GM23338 (cell line): Measurements from ENCODE around the gene ENPEP. TPM values are rescaled to one million over a fixed set of nuclear protein-coding genes. Genes with fewer than 3 reads are reported as not detected.

Experiments used
- ATAC-seq: fragments of 200-7000 bp; cut with Tn5 transposase; 3 replicates; pipeline ENCODE4 v1.9.1; 2020
- DNase-seq: peaks from one replicate; pipeline ENCODE4 v3.0.0-alpha.2; 2015; ENCODE audit warnings: low spot score
- H2AFZ ChIP-seq: fragments of 200-600 bp; sonication (generic); 2 replicates; pipeline ENCODE4 v1.8.0; 2016; ENCODE audit warnings: antibody characterized with exemption, mild to moderate bottlenecking, moderate library complexity
- H3F3A ChIP-seq: fragments of 200-600 bp; sonication (generic); replicated peaks from 2 replicates; pipeline ENCODE4 v1.8.0; 2017; ENCODE audit warnings: antibody characterized with exemption, mixed run types, low read depth
- H3K27ac ChIP-seq: fragments of 200-600 bp; sonication (generic); 2 replicates; pipeline ENCODE4 v1.6.1; 2016; ENCODE audit warnings: low read depth
- H3K27me3 ChIP-seq: fragments of 200-600 bp; sonication (generic); 2 replicates; pipeline ENCODE4 v1.8.0; 2016; ENCODE audit warnings: mild to moderate bottlenecking, mixed run types, moderate library complexity; ENCODE audit not compliant: insufficient read depth
- H3K36me3 ChIP-seq: fragments of 200-600 bp; sonication (generic); 2 replicates; pipeline ENCODE4 v1.8.0; 2016; ENCODE audit warnings: mild to moderate bottlenecking; ENCODE audit not compliant: insufficient read depth
- H3K4me1 ChIP-seq: fragments of 200-600 bp; sonication (generic); 2 replicates; pipeline ENCODE4 v1.8.0; 2016; ENCODE audit warnings: mild to moderate bottlenecking, moderate library complexity; ENCODE audit not compliant: insufficient read depth
- H3K4me2 ChIP-seq: fragments of 200-600 bp; sonication (generic); 2 replicates; pipeline ENCODE4 v1.7.1; 2017; ENCODE audit warnings: mixed run types
- H3K4me3 ChIP-seq: fragments of 200-600 bp; sonication (generic); 2 replicates; pipeline ENCODE4 v1.6.1; 2016; ENCODE audit warnings: mixed run types
- H3K79me2 ChIP-seq: fragments of 200-600 bp; sonication (generic); replicated peaks from 2 replicates; pipeline ENCODE4 v1.8.0; 2017; ENCODE audit warnings: mild to moderate bottlenecking; ENCODE audit not compliant: insufficient read depth
- H3K9me2 ChIP-seq: fragments of 200-600 bp; sonication (generic); 2 replicates; pipeline ENCODE4 v1.8.0; 2017; ENCODE audit not compliant: insufficient read depth
- H4K20me1 ChIP-seq: fragments of 200-600 bp; sonication (generic); replicated peaks from 2 replicates; pipeline ENCODE4 v1.8.0; 2017; ENCODE audit warnings: mild to moderate bottlenecking; ENCODE audit not compliant: insufficient read depth
- H3K27ac Mint-ChIP-seq: 2 replicates; pipeline ENCODE4 v1.8.0; 2020; ENCODE audit warnings: inconsistent platforms, mild to moderate bottlenecking, moderate library complexity, mixed read lengths
- H3K27me3 Mint-ChIP-seq: 3 replicates; pipeline ENCODE4 v1.8.0; 2022; ENCODE audit warnings: low read depth, mild to moderate bottlenecking, moderate library complexity, mixed read lengths, inconsistent platforms; ENCODE audit not compliant: insufficient read depth, poor library complexity
- H3K36me3 Mint-ChIP-seq: 3 replicates; pipeline ENCODE4 v1.8.0; 2021; ENCODE audit warnings: low read depth, mild to moderate bottlenecking, inconsistent platforms, moderate library complexity, mixed read lengths
- H3K4me1 Mint-ChIP-seq: 3 replicates; pipeline ENCODE4 v1.8.0; 2020; ENCODE audit warnings: mild to moderate bottlenecking, inconsistent platforms, mixed read lengths
- H3K4me3 Mint-ChIP-seq: 3 replicates; pipeline ENCODE4 v1.8.0; 2021; ENCODE audit warnings: moderate library complexity, mild to moderate bottlenecking, inconsistent platforms, mixed read lengths
- H3K9me3 Mint-ChIP-seq: 3 replicates; pipeline ENCODE4 v1.8.0; 2020; ENCODE audit warnings: moderate library complexity, mild to moderate bottlenecking, inconsistent platforms, mixed read lengths
- CREB1 ChIP-seq: fragments of 250-450 bp; sonication (Bioruptor Pico); IDR thresholded peaks from 2 replicates; pipeline ENCODE4 v1.5.0; 2020; ENCODE audit warnings: low read depth, mild to moderate bottlenecking, moderate library complexity
- JUNB ChIP-seq: IDR thresholded peaks from one replicate; pipeline ENCODE4 v1.6.1; 2016; ENCODE audit warnings: antibody characterized with exemption; ENCODE audit not compliant: unreplicated experiment
- NANOG ChIP-seq: IDR thresholded peaks from 2 replicates; pipeline ENCODE4 v1.6.1; 2016; ENCODE audit warnings: antibody characterized with exemption, borderline replicate concordance
- POLR2AphosphoS5 ChIP-seq: IDR thresholded peaks from 2 replicates; pipeline ENCODE4 v1.6.1; 2016; ENCODE audit warnings: antibody characterized with exemption, low read depth
- ZNF114 ChIP-seq: fragments of 250-450 bp; sonication (Bioruptor Pico); IDR thresholded peaks from 2 replicates; pipeline ENCODE4 v1.5.0; 2020; ENCODE audit warnings: mild to moderate bottlenecking, moderate library complexity
- ZNF331 ChIP-seq: fragments of 250-450 bp; sonication (Bioruptor Pico); IDR thresholded peaks from 2 replicates; pipeline ENCODE4 v1.5.0; 2020; ENCODE audit warnings: low read depth, mild to moderate bottlenecking, moderate library complexity
- polyA plus RNA-seq: library from polyadenylated mRNA; unstranded; fragments of >200 nt; fragmentation: Nextera tagmentation; extraction: Ambion mirVana; gene quantifications from 2 replicates; pipeline ENCODE4 v1.2.1, GENCODE V29; 2016
- total RNA-seq: library from RNA; depleted of rRNA; stranded (reverse); fragments of >200 nt; shearing (Covaris generic); gene quantifications from 2 replicates; pipeline ENCODE4 v1.2.3, GENCODE V29; 2014
- TF ChIP-seq, protein P1 (sequence below): fragments of 250-450 bp; sonication (Bioruptor Pico); IDR thresholded peaks from 2 replicates; pipeline ENCODE4 v1.5.0; 2020; ENCODE audit warnings: mild to moderate bottlenecking, moderate library complexity
- TF ChIP-seq, protein P2 (sequence below): IDR thresholded peaks from 2 replicates; pipeline ENCODE4 v1.6.1; 2016; ENCODE audit warnings: antibody characterized with exemption
- TF ChIP-seq, protein P3 (sequence below): IDR thresholded peaks from one replicate; pipeline ENCODE4 v1.6.1; 2018; ENCODE audit warnings: antibody characterized with exemption; ENCODE audit not compliant: unreplicated experiment

Gene ENPEP
- total and polyA plus RNA-seq, 2 experiments from 2014 or later: 0.79 to 1.5 TPM

DNA sequence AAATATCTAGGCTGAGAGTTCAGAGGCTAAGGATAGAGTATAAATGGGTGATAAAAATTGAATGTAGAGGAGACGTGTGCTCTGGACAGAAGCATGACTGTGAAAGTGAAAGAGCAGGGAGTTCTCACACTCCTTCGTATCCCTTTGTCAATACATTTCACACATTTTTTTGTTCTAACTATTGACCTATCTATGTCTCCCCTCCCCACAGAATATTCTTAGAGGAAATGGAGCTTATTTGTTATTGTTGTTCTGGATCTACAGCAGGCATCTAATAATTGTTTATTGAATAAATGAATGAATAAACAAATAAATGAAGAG is 57.6 kb downstream of the ENPEP start:
- Histone ChIP-seq H3K27ac (no peak overlapping the region), H2AFZ (no peak overlapping the region), H3K9me2 (no peaks in the 10 kb centered on the region), H3K27me3 (no peaks in the 10 kb centered on the region), H3K4me2 (0 out of 2 replicates have a peak overlapping the region, but pooled peaks have one; percentile 47), H3K4me1 (peaks cover 10% of the 10 kb centered on the region; the same call in 1 of the 2 replicates), H3K36me3 (no peaks in the 10 kb centered on the region), H3K4me3 (no peak overlapping the region), H4K20me1 (no peaks in the 10 kb centered on the region), H3K79me2 (no peaks in the 10 kb centered on the region), H3F3A (no peaks in the 10 kb centered on the region)
- ATAC-seq (no peak), DNase-seq (no peak)
- peaks cover 8% of the 10 kb centered on the region; the same call in 2 of the 3 replicates for H3K4me1 Mint-ChIP-seq
- H3K36me3 Mint-ChIP-seq: no peaks in the 10 kb centered on the region
- TF ChIP-seq, protein P1, sequence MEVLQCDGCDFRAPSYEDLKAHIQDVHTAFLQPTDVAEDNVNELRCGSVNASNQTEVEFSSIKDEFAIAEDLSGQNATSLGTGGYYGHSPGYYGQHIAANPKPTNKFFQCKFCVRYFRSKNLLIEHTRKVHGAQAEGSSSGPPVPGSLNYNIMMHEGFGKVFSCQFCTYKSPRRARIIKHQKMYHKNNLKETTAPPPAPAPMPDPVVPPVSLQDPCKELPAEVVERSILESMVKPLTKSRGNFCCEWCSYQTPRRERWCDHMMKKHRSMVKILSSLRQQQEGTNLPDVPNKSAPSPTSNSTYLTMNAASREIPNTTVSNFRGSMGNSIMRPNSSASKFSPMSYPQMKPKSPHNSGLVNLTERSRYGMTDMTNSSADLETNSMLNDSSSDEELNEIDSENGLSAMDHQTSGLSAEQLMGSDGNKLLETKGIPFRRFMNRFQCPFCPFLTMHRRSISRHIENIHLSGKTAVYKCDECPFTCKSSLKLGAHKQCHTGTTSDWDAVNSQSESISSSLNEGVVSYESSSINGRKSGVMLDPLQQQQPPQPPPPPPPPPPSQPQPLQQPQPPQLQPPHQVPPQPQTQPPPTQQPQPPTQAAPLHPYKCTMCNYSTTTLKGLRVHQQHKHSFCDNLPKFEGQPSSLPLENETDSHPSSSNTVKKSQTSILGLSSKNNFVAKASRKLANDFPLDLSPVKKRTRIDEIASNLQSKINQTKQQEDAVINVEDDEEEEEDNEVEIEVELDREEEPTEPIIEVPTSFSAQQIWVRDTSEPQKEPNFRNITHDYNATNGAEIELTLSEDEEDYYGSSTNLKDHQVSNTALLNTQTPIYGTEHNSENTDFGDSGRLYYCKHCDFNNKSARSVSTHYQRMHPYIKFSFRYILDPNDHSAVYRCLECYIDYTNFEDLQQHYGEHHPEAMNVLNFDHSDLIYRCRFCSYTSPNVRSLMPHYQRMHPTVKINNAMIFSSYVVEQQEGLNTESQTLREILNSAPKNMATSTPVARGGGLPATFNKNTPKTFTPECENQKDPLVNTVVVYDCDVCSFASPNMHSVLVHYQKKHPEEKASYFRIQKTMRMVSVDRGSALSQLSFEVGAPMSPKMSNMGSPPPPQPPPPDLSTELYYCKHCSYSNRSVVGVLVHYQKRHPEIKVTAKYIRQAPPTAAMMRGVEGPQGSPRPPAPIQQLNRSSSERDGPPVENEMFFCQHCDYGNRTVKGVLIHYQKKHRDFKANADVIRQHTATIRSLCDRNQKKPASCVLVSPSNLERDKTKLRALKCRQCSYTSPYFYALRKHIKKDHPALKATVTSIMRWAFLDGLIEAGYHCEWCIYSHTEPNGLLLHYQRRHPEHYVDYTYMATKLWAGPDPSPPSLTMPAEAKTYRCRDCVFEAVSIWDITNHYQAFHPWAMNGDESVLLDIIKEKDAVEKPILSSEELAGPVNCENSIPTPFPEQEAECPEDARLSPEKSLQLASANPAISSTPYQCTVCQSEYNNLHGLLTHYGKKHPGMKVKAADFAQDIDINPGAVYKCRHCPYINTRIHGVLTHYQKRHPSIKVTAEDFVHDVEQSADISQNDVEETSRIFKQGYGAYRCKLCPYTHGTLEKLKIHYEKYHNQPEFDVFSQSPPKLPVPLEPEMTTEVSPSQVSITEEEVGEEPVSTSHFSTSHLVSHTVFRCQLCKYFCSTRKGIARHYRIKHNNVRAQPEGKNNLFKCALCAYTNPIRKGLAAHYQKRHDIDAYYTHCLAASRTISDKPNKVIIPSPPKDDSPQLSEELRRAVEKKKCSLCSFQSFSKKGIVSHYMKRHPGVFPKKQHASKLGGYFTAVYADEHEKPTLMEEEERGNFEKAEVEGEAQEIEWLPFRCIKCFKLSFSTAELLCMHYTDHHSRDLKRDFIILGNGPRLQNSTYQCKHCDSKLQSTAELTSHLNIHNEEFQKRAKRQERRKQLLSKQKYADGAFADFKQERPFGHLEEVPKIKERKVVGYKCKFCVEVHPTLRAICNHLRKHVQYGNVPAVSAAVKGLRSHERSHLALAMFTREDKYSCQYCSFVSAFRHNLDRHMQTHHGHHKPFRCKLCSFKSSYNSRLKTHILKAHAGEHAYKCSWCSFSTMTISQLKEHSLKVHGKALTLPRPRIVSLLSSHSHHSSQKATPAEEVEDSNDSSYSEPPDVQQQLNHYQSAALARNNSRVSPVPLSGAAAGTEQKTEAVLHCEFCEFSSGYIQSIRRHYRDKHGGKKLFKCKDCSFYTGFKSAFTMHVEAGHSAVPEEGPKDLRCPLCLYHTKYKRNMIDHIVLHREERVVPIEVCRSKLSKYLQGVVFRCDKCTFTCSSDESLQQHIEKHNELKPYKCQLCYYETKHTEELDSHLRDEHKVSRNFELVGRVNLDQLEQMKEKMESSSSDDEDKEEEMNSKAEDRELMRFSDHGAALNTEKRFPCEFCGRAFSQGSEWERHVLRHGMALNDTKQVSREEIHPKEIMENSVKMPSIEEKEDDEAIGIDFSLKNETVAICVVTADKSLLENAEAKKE (CRISPR knock-in tag): no peak
- TF ChIP-seq ZNF114 (CRISPR knock-in tag) (no peak), POLR2AphosphoS5 (no peak), JUNB (no peak)
- TF ChIP-seq, protein P2, sequence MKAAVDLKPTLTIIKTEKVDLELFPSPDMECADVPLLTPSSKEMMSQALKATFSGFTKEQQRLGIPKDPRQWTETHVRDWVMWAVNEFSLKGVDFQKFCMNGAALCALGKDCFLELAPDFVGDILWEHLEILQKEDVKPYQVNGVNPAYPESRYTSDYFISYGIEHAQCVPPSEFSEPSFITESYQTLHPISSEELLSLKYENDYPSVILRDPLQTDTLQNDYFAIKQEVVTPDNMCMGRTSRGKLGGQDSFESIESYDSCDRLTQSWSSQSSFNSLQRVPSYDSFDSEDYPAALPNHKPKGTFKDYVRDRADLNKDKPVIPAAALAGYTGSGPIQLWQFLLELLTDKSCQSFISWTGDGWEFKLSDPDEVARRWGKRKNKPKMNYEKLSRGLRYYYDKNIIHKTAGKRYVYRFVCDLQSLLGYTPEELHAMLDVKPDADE: no peak
- no peak overlapping the region for H3K27ac Mint-ChIP-seq
- H3K27me3 Mint-ChIP-seq: peaks cover 5% of the 10 kb centered on the region
- no peaks in the 10 kb centered on the region; the same call in 2 of the 3 replicates for H3K9me3 Mint-ChIP-seq
- H3K4me3 Mint-ChIP-seq: no peak overlapping the region

DNA sequence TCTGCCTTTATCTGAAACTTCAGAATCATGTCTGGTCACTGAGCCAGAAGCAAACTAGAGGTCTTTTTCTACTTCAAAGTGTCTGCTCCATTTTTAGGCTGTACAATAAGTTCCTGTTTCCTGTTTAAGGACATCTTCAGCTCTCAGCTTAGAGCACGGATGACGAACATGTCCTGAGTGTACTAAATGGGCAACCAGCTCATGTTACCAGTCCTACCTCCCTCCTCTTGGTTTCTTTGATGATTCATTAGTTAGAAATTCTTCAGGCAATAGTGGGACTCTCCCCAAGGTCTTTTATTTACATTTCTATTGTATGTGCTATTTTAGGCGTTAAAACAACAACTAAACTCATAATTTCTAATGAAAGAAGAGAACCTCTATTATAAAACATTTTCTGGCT is 58.0 kb downstream of the ENPEP start:
- no peak overlapping the region for H3K27ac ChIP-seq
- no peak for TF ChIP-seq ZNF331
- TF ChIP-seq NANOG: no peak
- no peak for TF ChIP-seq CREB1
- TF ChIP-seq ZNF114 (CRISPR knock-in tag): no peak
- TF ChIP-seq, protein P3, sequence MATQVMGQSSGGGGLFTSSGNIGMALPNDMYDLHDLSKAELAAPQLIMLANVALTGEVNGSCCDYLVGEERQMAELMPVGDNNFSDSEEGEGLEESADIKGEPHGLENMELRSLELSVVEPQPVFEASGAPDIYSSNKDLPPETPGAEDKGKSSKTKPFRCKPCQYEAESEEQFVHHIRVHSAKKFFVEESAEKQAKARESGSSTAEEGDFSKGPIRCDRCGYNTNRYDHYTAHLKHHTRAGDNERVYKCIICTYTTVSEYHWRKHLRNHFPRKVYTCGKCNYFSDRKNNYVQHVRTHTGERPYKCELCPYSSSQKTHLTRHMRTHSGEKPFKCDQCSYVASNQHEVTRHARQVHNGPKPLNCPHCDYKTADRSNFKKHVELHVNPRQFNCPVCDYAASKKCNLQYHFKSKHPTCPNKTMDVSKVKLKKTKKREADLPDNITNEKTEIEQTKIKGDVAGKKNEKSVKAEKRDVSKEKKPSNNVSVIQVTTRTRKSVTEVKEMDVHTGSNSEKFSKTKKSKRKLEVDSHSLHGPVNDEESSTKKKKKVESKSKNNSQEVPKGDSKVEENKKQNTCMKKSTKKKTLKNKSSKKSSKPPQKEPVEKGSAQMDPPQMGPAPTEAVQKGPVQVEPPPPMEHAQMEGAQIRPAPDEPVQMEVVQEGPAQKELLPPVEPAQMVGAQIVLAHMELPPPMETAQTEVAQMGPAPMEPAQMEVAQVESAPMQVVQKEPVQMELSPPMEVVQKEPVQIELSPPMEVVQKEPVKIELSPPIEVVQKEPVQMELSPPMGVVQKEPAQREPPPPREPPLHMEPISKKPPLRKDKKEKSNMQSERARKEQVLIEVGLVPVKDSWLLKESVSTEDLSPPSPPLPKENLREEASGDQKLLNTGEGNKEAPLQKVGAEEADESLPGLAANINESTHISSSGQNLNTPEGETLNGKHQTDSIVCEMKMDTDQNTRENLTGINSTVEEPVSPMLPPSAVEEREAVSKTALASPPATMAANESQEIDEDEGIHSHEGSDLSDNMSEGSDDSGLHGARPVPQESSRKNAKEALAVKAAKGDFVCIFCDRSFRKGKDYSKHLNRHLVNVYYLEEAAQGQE: no peak

More for the DNA sequence above, 58.0 kb downstream of the ENPEP start:
- peak; percentile 41; the same call in 2 of the 3 replicates for ATAC-seq
- DNase-seq: peak; percentile 32
- Mint-ChIP-seq H3K27me3 (peaks cover 5% of the 10 kb centered on the region), H3K4me3 (no peak overlapping the region), H3K27ac (no peak overlapping the region), H3K36me3 (no peaks in the 10 kb centered on the region), H3K4me1 (peaks cover 8% of the 10 kb centered on the region; the same call in 2 of the 3 replicates), H3K9me3 (no peaks in the 10 kb centered on the region; the same call in 2 of the 3 replicates)
- H3K79me2 ChIP-seq: no peaks in the 10 kb centered on the region
- H3K9me2 ChIP-seq: no peaks in the 10 kb centered on the region
- no peaks in the 10 kb centered on the region for H3K36me3 ChIP-seq
- no peak overlapping the region for H2AFZ ChIP-seq
- peaks cover 10% of the 10 kb centered on the region; the same call in 1 of the 2 replicates for H3K4me1 ChIP-seq
- no peaks in the 10 kb centered on the region for H3F3A ChIP-seq
- 0 out of 2 replicates have a peak overlapping the region, but pooled peaks have one; percentile 47 for H3K4me2 ChIP-seq
- H4K20me1 ChIP-seq: no peaks in the 10 kb centered on the region
- no peaks in the 10 kb centered on the region for H3K27me3 ChIP-seq
- H3K4me3 ChIP-seq: no peak overlapping the region
